ENCODE results near the gene ATXN7L1.

Gene ATXN7L1

DNA sequence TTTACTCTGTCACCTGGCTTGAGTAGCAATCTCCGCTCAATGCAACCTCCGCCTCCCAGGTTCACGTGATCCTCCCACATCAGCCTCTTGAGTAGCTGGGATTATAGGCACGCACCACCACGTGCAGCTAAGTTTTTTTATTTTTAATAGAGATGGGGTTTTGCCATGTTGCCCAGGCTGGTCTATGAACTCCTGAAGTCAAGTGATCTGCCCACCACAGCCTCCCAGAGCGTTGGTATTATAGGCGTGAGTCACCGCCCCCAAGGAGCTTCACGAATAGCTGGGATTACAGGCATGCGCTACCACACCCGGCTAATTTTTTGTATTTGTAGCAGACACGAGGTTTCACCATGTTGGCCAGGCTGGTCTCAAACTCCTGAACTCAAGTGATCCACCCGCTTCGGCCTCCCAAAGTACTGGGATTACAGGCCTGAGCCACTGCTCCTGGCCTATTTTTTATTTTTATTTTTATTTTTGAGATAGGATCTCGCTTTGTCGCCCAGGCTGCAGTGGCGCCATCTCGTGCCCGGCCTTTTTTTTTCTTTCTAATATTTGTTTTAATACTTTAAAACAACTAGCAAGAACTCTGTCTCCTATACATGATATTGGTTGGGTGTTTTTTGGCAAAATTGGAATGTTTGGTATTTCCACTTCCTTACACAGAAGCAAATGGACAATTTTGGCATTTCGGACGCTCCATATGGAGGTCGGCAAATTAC is 296.2 kb downstream of the ATXN7L1 start:
- DNase-seq (ENCODE audit: low read depth): no peak

- no peak for DNase-seq (ENCODE audit: low read depth)
Observed at GRCh38 chr7:105578496-105578895, 297.9 kb downstream of the ATXN7L1 start.

- no peak for DNase-seq (ENCODE audit: low read depth)
Observed at GRCh38 chr7:105577251-105577650, 299.1 kb downstream of the ATXN7L1 start.

DNA sequence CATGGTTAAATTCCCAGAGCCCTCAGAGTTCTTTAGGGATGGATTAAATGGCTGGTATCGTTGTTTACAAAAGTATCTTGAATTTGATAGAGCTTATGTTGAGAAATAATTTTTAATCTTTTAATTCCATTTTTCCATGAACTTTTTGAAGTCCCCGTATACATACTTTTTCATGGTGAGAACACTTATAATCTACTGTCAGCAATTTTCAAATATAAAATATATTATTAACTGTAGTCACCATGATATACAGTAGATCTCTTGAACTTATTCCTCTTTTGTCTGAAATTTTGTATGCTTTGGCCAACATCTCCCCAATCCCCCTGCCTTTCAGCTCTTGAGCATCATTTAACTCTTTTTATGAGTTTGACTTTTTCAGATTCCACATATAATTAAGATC is 304.5 kb downstream of the ATXN7L1 start:
- DNase-seq (ENCODE audit: low read depth): no peak

DNA sequence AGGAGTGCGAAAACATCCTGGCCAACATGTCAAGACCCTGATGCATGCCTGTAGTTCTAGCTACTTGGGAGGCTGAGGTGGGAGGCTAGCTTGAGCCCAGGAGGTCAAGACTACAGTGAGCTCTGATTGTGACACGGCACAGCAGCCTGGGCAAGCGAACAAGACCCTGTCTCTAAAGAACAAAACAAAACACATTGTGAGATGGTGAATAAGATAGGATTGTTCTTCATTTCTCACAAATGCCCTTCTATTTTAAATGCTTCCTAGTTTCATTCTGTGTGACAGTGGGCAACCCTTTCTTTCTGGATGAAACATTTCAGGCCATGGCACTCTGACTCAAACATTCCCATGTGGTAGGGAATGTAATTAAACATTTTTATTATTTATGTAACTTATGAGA is 308.6 kb downstream of the ATXN7L1 start:
- DNase-seq (ENCODE audit: low read depth): no peak

DNA sequence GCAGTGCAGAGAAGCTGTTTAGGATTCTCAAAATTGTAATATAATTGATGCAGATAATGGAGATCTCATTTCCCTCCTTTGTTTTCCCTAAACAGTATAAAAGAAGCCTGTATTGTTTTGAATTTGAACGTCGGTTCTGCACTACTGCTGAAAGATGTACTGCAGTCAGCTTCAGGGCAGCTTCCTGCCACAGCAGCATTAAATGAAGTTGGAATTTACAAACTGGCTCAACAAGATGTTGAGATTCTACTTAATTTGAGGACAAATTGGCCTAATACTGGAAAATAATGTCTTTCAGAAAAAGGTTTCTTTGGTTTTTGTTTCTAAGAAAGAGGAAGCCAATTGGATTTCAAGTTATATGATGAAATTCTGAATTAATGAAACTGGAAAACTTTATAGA is 309.4 kb downstream of the ATXN7L1 start:
- no peak for DNase-seq (ENCODE audit: low read depth)

DNA sequence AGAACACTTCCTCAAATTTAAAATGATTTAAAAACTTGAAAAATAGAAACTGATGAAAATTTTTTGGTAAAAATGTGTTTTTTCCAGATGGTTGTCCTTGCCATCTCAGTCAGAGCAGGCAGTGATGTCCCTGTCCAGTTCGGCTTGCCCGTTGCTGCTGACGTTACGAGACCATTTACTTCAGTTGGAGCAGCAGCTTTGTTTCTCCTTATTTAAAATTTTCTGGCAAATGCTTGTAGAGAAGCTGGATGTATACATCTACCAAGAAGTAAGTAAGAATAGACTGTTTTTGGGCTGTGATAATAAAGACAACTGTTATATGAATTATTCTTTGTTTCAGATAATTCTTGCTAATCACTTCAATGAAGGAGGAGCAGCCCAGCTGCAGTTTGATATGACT is 311.2 kb downstream of the ATXN7L1 start:
- no peak for DNase-seq (ENCODE audit: low read depth)

GRCh38 chr7:105559926-105560325 is 316.5 kb downstream of the ATXN7L1 start:
- no peak for DNase-seq (ENCODE audit: low read depth)

Measured in activated T-cell treated with anti-CD3 and anti-CD28 coated beads for 48 hours (primary cell).